ENCODE results near the gene SMOC2.
"Not testable (repeated sequence)": the region's sequence is repeated elsewhere in the genome, so short reads cannot be mapped to it uniquely, and the experiment has no call there.

The SMOC2 gene

DNA sequence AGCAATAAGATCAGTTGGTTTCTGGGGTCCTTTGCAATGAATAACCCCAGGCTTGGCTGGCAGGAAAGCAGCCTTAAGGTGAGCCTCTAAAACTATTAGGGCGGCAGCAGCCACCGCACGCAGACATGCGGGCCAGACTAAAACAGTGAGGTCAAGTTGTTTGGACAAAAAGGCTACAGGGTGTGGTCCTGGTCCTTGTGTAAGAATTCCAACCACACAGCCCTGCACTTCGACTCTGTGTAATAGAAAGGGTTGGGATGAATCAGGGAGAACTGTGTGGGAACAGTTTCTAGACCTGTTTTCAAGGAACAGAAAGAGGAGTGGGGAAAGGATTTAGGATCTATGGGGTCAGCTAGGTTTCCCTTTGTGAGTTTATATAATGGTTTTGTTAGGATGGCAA is 237.6 kb downstream of the SMOC2 start:
- DNase-seq (ENCODE audit: low read depth in 2 of 2): no peak

DNA sequence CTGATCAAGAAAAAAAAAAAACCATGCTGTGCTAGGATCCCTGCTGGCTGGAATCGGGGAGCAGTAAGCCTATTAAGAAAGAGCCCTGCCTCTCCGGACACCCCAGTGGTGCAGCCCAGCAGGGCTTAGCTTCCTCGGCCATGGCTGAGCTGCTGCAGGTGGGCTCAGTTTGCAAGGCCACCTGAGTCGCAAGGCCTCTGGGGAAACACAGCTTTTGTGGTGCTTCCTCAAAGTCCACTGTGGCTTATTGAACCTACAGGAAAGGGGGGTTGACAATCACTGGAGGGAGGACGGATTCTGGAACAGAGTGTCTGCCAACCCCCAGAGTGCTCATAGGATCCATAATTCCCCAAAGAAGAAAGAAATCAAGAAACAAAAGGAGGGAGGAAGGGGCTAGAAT is 240.8 kb downstream of the SMOC2 start:
- DNase-seq (ENCODE audit: low read depth in 2 of 2): no peak

GRCh38 chr6:168683621-168684020 is 242.6 kb downstream of the SMOC2 start:
- DNase-seq (ENCODE audit: low read depth in 2 of 2): no peak

DNA sequence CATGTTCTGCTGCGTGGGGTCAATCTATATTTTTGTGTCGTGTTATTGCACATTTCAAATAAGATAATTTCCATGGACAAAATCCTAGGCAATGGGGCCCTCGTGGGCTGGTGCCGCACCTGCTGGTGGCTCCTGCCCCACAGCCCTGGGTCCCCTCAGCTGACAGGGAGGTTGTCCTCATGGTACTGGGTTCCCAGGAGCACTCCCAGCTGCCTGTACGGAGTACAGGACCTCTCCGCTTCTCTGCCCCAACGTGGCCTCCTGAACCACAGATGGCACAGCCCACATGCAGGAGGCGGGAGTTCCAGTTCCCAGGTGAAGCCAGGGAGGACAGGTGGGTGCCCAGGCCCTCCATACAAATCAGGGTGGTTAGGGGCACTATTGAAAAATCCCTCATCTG is 243.5 kb downstream of the SMOC2 start:
- DNase-seq (ENCODE audit: low read depth in 2 of 2): no peak

- no peak for DNase-seq (ENCODE audit: low read depth in 2 of 2)
These were observed 243.9 kb downstream of the SMOC2 start for GRCh38 chr6:168684906-168685305.

- DNase-seq (ENCODE audit: low read depth in 2 of 2): no peak
These were observed 245.2 kb downstream of the SMOC2 start for GRCh38 chr6:168686029-168686738.

GRCh38 chr6:168686831-168687730 is 246.1 kb downstream of the SMOC2 start:
- no peak for DNase-seq (ENCODE audit: low read depth in 2 of 2)

DNA sequence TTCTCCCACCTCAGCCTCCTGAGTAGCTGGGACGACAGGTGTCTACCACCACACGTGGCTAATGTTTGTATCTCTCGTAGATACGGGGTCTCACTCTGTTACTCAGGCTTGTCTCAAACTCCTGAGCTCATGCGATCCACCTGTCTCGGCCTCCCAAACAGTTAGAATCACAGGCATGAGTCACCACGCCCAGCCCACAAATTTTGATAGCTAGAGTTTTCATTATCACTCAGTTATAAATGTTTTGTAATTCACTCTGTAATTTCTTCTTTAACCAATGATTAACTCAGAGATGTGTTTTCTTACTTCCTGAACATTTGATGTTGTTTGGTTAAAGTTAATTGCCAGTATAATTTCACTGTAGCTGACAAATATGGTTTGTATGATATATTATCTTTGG is 249.3 kb downstream of the SMOC2 start:
- DNase-seq (ENCODE audit: low read depth in 2 of 2): no peak

DNA sequence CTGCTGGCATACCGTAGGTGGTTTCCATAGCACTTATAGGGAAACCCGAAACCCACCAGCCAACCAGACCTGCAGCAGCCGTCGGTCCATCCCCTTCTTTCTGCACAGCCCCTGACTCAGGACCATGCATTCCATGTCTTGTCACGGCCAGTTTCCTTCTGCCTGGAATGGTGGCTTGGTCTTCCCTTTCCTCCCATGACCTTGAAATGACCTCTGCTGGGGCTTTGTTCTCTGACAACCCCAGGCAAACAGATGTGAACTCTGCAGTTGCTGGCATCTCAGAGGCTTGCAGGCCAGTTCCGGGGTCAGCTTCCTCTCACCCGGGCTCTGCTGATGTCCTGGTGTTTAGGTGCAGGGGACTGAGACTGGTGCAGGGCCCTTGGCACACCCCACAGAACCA is 250.8 kb downstream of the SMOC2 start:
- no peak for DNase-seq (ENCODE audit: low read depth in 2 of 2)

- no peak for DNase-seq (ENCODE audit: low read depth in 2 of 2)
These were observed 251.4 kb downstream of the SMOC2 start for GRCh38 chr6:168692193-168692914.

GRCh38 chr6:168692915-168693257 is 251.9 kb downstream of the SMOC2 start:
- DNase-seq (ENCODE audit: low read depth in 2 of 2): not testable (repeated sequence)

DNA sequence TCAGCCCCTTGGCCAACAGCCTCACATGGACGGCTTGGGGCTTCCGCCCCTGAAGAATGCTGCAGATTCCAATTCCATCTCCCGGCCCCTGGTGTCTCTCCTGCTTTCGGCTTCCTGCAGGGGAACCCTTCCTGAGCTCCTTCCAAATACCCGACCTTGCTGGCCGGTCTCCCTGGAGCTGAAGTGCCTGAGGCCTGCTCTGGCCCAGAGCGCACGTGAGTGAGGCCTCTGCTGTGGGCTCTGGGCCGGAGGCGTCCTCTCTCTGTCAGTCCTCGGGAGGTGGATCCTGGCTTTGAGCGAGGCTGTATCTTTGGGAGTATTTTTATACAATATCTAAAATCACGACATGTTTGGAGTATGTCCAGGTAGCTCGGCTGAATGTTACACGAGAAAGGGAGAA is 253.8 kb downstream of the SMOC2 start:
- not testable (repeated sequence) for DNase-seq (ENCODE audit: low read depth in 2 of 2)

DNA sequence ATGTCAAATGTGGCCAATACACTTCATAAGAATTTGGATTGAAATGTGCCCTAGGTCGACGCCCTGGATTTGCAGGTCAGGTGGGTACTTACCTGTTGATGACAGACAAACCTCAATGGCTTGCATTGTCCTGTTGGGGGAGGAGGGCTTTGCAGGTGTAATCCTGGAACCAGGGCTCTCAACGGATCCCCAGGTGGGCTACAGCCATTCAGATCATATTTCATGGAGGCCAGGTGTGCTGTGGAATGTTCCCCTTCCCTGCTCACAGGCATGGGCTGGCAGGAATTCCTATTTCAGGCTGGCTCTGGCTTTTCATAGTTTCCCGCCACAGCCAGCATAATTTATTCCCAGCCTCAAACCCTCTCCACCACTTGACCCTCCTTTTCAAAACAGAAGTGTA is 254.7 kb downstream of the SMOC2 start:
- no peak for DNase-seq (ENCODE audit: low read depth in 2 of 2)

DNA sequence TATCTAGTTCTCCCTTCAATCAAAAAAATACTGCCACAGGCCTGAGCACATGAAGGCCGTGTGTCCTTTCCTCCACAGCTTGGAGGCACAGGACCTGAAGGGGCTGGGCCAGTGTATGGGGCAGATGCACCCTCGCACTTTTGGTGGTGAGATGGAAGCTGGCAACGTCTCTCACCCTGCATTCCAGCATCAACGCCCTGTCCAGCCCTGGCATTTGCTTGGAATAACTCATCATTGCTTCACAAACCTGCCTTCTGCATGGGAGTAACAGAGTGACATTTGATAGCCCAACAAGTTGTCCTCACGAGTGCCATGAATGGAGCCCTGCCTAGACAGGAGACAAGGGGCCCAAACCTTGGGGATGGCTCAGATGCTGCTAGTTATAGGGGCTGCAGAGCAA is 257.9 kb downstream of the SMOC2 start:
- DNase-seq (ENCODE audit: low read depth in 2 of 2): no peak

DNA sequence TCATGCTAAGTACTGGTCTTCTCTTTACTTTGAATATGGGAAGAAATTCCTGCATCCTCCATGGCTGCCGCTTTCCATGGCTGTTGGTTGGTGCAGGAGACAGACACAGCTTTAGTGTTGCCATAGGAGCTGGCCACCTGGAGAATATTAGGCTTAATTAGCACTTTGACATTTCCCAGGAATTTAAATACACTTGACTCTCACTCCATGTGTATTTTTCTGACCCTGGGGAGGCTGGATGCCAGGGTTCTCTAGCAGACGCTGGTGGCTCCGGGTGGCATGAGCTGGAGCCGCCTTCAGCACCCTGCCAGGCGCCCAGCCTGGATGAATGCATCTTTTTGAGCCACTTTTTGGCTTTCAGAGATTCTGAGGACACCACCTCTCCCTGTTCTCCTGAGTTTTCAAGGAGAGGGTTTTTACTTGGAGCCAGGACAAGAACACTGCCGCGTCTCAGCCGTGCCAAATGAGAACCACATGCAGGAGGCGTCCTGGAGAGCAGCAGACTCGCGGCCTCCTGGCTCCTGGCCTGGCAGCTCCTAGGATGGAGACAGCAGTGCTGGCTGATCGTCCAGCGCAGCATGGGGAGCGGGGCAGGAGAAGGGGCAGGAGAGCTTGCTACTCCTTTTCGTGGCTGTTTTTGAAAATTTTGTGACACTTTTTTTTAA is 258.8 kb downstream of the SMOC2 start:
- DNase-seq (ENCODE audit: low read depth in 2 of 2): no peak

DNA sequence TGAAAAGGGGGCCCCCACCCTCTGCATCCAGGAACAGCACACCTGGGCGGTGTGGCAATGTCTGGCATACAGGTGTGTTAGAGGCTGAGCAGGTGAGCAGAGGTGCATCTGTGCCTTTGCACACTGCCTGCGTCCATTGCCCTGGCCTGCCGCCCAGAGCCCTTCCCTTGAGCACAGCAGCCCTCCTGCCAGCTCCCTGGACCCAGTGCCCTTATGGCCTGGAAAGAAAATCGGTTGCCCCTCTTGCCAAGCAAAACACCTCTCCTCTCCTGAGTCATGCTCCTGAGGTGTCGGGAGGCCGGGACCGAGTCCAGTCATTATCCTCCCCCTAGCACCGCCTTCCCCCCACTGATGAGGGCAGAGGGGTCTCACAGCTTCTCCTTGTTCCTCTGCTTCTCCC is 259.9 kb downstream of the SMOC2 start:
- no peak for DNase-seq (ENCODE audit: low read depth in 2 of 2)

- no peak for DNase-seq (ENCODE audit: low read depth in 2 of 2)
These were observed 263.0 kb downstream of the SMOC2 start for GRCh38 chr6:168703990-168704389.

DNA sequence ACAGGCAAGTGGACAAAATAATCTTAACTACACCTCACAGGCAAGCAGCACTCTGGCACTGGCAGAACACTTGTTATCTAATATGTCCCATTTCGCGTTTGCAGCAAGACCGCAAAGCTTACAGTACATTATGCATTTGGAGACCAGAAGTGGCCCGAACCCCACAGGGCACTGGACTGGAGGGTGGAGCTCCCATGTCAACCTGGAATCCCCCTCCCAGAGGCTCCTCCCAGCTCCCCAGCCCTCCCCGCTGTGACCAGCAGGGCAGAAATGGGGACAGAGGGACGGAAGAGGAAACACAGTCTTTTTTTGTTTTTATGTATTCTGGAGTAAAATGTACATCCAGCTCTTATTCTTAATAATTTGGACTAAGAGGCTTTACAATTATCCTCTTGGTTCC is 263.7 kb downstream of the SMOC2 start:
- DNase-seq (ENCODE audit: low read depth in 2 of 2): no peak

- DNase-seq (ENCODE audit: low read depth in 2 of 2): not testable (repeated sequence)
These were observed 264.3 kb downstream of the SMOC2 start for GRCh38 chr6:168705271-168705670.

GRCh38 chr6:168706471-168707177 is 265.6 kb downstream of the SMOC2 start:
- DNase-seq (ENCODE audit: low read depth in 2 of 2): no peak

GRCh38 chr6:168708526-168708925 is 267.5 kb downstream of the SMOC2 start:
- no peak for DNase-seq (ENCODE audit: low read depth in 2 of 2)

Data from stimulated activated CD8-positive, alpha-beta memory T cell treated with anti-CD3 and anti-CD28 coated beads, Interleukin-2, amount 100 ng/mL, for 1 hour (primary cell).